Vagina (tissue), 2 donors: ENCODE data around the gene HMGXB3.

ENCODE experiments used
- CTCF ChIP-seq, 3 experiments: fragments of 450-650 bp in 2 of 3; fragments of 200-600 bp in 1 of 3; sonication (generic) in 1 of 3; IDR thresholded peaks; one replicate each; pipeline ENCODE4 v1.5.1; 2017 to 2019; ENCODE audit warnings: antibody characterized with exemption in 3 of 3, mild to moderate bottlenecking in 2 of 3, moderate library complexity in 2 of 3
- POLR2A ChIP-seq, 2 donors: fragments of 450-650 bp; IDR thresholded peaks; one replicate each; pipeline ENCODE4 v1.6.1; 2017; ENCODE audit warnings: antibody characterized with exemption in 2 of 2, mild to moderate bottlenecking in 2 of 2, moderate library complexity in 2 of 2
- POLR2AphosphoS5 ChIP-seq, 2 donors: sonication (generic); formaldehyde crosslinking; IDR thresholded peaks; one replicate each; pipeline ENCODE4 v1.9.0; 2017; ENCODE audit warnings: antibody characterized with exemption in 2 of 2, mild to moderate bottlenecking in 2 of 2, low read depth in 1 of 2; ENCODE audit not compliant: insufficient read depth in 1 of 2

GRCh38 chr5:150038547-150038946 is 38.0 kb downstream of the HMGXB3 start:
- TF ChIP-seq POLR2AphosphoS5 (IDR thresholded peaks at IDR 0.05; ENCODE audit: insufficient read depth in 1 of 2, low read depth in 1 of 2) (no peak), CTCF (IDR thresholded peaks at IDR 0.05) (no peak), POLR2A (IDR thresholded peaks at IDR 0.05) (no peak)
